Left ventricle myocardium inferior (tissue), 1 donor: ENCODE measurements around the gene PTMS. TPM values are rescaled to one million over a fixed set of nuclear protein-coding genes. Genes with fewer than 3 reads are reported as not detected.
A peak's percentile ranks its signal among the peaks of the same experiment; 100 is the strongest.

Experiments
- DNase-seq: peaks from one replicate; pipeline ENCODE4 v3.0.0-alpha.2; 2020
- H3K27ac ChIP-seq: fragments of 200-600 bp; replicated peaks from 2 replicates; pipeline ENCODE4 v1.8.0; 2021
- H3K27me3 ChIP-seq: fragments of 200-600 bp; 2 replicates; pipeline ENCODE4 v1.8.0; 2021; ENCODE audit warnings: low read depth
- H3K36me3 ChIP-seq: fragments of 200-600 bp; 2 replicates; pipeline ENCODE4 v1.8.0; 2021
- H3K4me1 ChIP-seq: fragments of 200-600 bp; 2 replicates; pipeline ENCODE4 v1.8.0; 2021
- H3K4me3 ChIP-seq: fragments of 200-600 bp; 2 replicates; pipeline ENCODE4 v1.8.0; 2021; ENCODE audit warnings: mild to moderate bottlenecking, moderate library complexity
- H3K9me3 ChIP-seq: fragments of 200-600 bp; replicated peaks from 2 replicates; pipeline ENCODE4 v1.8.0; 2021
- intact Hi-C: fragments of 100-400 bp; cut with micrococcal nuclease; formaldehyde crosslinking; loops from one replicate; pipeline ENCODE4 v1.11.0; 2022
- long read RNA-seq: library from polyadenylated mRNA; unstranded; transcript quantifications from one replicate; pipeline ENCODE4 v2.0.0, GENCODE V29; 2021
- total RNA-seq: library from RNA; stranded (reverse); fragmentation: NEBNext Ultra II Directional; extraction: Animal tissue kit (Norgen Biotek cat#: 25700); gene quantifications from one replicate; pipeline ENCODE4 v1.2.1, GENCODE V29; 2021
- TF ChIP-seq, protein P1 (sequence below): fragments of 200-600 bp; IDR thresholded peaks from 2 replicates; pipeline ENCODE4 v1.8.0; 2021; ENCODE audit warnings: antibody characterized with exemption, mild to moderate bottlenecking, borderline replicate concordance
- donor health status: DM: no; HTN: yes; CAD: no; lungs with severe emphysema.

PTMS gene, protein sequence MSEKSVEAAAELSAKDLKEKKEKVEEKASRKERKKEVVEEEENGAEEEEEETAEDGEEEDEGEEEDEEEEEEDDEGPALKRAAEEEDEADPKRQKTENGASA
- total RNA-seq: 104 TPM
- long read RNA-seq, transcript PTMS-207 (5 exons, 1,150 nt): major isoform, 45 of 64 reads
- long read RNA-seq, partial matches to known transcripts: 5 of 64 reads
- long read RNA-seq, other reads (novel, unspliced or antisense): 14 of 64 reads

DNA sequence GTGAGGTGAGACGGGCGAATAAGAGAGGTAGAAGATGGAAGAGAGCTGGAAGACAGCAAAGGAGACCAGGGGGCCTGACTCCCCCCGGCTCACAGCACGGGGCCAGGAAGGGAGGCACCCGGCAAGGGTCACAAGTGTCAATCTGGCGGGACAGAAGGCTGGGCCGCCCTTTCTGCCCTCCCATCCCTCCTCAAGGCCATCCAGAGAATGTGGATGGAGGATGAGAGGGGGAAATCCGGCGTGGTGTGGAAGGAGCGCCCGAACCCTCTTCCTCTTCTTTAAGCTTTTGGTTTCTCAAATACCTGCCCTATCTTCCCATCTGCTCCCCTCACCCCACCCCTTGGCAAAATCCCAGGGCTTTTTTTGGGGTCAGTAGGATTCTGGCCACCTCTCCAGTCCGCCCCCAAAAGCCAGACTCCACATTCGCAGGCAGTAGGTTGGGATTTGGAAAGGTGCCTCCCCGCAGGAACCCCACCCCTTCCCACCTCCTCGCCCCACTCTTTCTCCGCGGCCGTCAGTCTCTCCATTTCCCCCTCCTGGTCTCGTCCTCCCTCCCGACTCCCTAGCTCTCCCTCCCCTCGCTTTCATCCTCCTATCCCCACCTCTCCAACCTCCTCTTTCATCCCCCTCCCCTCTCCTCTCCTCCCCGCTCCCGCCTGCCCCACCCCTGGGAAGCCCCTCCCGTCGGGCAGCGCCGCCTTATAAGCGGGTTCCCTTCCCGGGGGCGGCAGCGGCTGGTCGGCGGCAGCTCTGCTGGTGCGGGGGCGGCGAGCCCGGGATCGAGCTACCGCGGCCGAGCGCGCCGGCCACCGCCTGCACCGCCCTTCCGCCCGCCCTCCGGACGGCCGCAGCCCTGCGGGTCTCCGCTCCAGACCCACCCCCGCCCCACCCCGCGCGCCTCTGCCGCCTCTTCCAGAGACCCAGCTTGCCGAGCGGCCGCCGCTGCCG, at the start of gene PTMS:
Gene PTMS, plus strand, starts transcription at position 730 of the 948 bp plus-strand sequence. CDS start 343 bp downstream, outside the sequence.
- Histone ChIP-seq H3K36me3 (peaks cover 13% of the 10 kb centered on the region), H3K4me1 (peaks cover 63% of the 10 kb centered on the region), H3K27me3 (no peaks in the 10 kb centered on the region), H3K27ac (peak within 1 kb of the TSS; percentile 97), H3K4me3 (peak within 1 kb of the TSS; percentile 92), H3K9me3 (no peaks in the 10 kb centered on the region)
- TF ChIP-seq, protein P1, sequence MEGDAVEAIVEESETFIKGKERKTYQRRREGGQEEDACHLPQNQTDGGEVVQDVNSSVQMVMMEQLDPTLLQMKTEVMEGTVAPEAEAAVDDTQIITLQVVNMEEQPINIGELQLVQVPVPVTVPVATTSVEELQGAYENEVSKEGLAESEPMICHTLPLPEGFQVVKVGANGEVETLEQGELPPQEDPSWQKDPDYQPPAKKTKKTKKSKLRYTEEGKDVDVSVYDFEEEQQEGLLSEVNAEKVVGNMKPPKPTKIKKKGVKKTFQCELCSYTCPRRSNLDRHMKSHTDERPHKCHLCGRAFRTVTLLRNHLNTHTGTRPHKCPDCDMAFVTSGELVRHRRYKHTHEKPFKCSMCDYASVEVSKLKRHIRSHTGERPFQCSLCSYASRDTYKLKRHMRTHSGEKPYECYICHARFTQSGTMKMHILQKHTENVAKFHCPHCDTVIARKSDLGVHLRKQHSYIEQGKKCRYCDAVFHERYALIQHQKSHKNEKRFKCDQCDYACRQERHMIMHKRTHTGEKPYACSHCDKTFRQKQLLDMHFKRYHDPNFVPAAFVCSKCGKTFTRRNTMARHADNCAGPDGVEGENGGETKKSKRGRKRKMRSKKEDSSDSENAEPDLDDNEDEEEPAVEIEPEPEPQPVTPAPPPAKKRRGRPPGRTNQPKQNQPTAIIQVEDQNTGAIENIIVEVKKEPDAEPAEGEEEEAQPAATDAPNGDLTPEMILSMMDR: no peak
- intact Hi-C loops: no loop called here
- peak; percentile 86 for DNase-seq

DNA sequence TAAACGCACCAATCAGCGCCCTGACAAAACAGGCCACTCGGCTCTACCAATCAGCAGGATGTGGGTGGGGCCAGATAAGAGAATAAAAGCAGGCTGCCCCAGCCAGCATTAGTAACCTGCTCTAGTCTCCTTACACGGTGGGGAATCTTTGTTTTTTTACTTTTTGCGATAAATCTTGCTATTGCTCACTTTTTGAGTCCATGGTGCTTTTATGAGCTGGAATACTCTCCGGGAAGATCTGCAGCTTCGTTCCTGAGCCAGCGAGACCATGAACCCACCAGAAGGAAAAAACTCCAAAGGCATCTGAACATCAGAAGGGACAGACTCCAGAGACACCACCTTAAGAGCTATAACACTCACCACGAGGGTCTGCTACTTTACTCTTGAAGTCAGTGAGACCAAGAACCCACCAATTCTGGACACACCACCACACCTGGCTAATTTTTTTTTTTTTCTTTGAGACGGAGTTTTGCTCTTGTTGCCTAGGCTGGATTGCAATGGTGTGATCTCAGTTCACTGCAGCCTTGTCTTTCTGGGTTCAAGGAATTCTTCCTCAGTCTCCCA, 49.2 kb upstream of the PTMS start:
- Histone ChIP-seq H3K27ac (no peak overlapping the region), H3K27me3 (peaks cover 40% of the 10 kb centered on the region), H3K9me3 (no peaks in the 10 kb centered on the region), H3K4me1 (no peaks in the 10 kb centered on the region), H3K36me3 (no peaks in the 10 kb centered on the region), H3K4me3 (no peak overlapping the region)
- DNase-seq: no peak
- intact Hi-C loops: no loop called here
- TF ChIP-seq, protein P1: no peak

DNA sequence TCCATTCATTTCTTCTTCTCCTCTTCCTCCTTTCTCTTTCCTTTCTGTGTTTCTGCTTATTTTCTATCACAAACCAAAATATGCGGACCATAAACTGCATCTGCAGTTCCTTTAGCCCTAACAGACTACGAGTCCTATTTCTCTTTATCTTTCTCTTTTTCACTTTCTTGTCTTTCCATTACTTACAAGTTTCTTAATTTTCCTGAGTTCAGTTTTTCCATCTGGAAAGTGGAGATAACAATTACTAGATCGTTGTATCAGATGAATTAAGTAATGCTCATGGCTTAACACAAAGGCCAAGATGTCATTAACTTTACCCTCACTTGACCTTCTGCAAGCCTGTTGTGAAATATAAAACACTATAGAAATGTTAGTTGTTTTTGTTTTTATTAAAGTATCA, 43.3 kb upstream of the PTMS start:
- TF ChIP-seq, protein P1: no peak
- Histone ChIP-seq H3K9me3 (no peaks in the 10 kb centered on the region), H3K4me3 (no peak overlapping the region), H3K36me3 (peaks cover 8% of the 10 kb centered on the region), H3K27ac (no peak overlapping the region), H3K4me1 (peaks cover 23% of the 10 kb centered on the region), H3K27me3 (no peaks in the 10 kb centered on the region)
- DNase-seq: no peak
- intact Hi-C loops: no loop called here

DNA sequence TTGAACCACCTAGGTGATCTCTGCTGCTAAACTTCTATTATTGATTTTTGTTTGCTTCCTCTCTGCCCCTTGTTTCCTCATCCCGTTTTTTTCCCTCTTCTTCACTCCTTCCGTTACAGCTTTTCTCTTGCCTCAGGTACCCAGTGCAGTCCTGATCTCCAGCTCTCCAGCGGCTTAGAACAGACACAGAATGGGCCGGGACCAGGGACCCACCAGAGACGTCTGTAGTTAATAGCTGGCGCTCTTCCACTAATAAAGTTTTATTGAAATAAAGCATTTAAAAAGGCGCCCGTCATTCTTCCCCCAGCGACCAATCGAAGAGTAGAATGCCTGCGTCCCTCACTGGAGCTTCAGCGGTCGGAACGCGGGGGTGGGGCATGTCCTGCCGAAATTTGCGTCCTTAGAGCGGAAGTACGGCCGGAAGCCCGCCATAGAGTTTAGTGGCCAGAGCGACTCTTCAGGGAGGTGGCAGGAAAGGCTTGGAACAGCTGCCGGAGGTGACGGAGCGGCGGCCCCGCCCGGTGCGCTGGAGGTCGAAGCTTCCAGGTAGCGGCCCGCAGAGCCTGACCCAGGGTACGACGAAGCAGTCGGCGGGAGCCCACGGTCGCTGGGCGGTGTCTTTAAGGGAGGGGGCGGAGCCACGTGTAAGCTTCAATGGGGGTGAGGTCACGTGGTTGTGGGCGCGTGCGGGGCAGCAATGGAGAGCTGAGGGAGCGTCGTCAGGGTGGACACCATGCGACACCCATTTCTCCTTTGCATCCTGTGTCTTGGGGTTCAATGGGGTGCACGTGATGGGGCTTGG, 42.4 kb upstream of the PTMS start, which contains the start of gene COPS7A:
Gene COPS7A, plus strand, starts transcription at position 440 of the 802 bp plus-strand sequence. CDS start 611 bp downstream, outside the sequence.
- H3K27ac ChIP-seq: peak within 1 kb of the TSS; percentile 92
- TF ChIP-seq, protein P1: no peak
- intact Hi-C loops: no loop called here
- H3K27me3 ChIP-seq: no peaks in the 10 kb centered on the region
- peaks cover 17% of the 10 kb centered on the region for H3K36me3 ChIP-seq
- peak within 1 kb of the TSS; percentile 71 for H3K4me3 ChIP-seq
- DNase-seq: peak; percentile 99
- no peaks in the 10 kb centered on the region for H3K9me3 ChIP-seq
- H3K4me1 ChIP-seq: peaks cover 23% of the 10 kb centered on the region

DNA sequence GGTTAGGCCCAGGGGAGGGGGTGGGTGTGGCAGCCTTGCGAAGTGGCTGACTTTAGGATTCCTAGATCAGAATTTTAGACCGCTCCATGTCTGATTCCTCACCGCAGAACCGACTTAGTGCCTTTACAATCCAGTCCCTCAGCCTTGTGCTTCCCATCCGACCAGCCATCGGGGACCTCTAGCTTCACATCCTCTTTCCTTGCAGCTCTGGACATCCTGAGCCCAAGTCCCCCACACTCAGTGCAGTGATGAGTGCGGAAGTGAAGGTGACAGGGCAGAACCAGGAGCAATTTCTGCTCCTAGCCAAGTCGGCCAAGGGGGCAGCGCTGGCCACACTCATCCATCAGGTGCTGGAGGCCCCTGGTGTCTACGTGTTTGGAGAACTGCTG, 41.8 kb upstream of the PTMS start:
- intact Hi-C loops: no loop called here
- Histone ChIP-seq H3K4me1 (peaks cover 23% of the 10 kb centered on the region), H3K27ac (peak overlapping the region; percentile 92), H3K27me3 (no peaks in the 10 kb centered on the region), H3K4me3 (peak overlapping the region; percentile 71), H3K36me3 (peaks cover 23% of the 10 kb centered on the region), H3K9me3 (no peaks in the 10 kb centered on the region)
- TF ChIP-seq, protein P1: no peak
- no peak for DNase-seq
